CD4-positive, alpha-beta T cell treated with Interleukin-6 for 4 hours (primary cell): ENCODE measurements around the gene TNNC2.
"Not testable (repeated sequence)": the region's sequence is repeated elsewhere in the genome, so short reads cannot be mapped to it uniquely, and the experiment has no call there.

Experiments used
- DNase-seq: peaks from one replicate; pipeline ENCODE4 v3.0.0-alpha.2; 2020; ENCODE audit warnings: mixed read lengths

TNNC2 gene

DNA sequence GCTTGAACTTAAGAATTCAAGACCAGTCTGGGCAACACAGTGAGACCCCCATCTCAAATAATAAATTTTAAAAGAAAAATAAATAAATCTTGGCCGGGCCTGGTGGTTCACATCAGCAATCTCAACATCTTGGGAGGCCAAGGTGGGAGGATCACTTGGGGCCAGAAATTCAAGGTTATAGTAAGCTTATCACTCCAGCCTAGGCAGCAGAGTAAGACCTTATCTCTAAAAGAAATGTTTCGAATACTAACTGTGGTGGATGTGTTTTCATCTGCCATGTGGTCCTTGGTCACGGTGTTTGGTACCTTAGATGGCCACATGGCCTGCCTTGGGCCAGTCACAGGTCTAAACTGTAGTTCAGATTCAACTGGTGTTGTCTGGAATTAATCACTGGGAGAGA lies 8.9 kb downstream of the TNNC2 start:
- DNase-seq: no peak

DNA sequence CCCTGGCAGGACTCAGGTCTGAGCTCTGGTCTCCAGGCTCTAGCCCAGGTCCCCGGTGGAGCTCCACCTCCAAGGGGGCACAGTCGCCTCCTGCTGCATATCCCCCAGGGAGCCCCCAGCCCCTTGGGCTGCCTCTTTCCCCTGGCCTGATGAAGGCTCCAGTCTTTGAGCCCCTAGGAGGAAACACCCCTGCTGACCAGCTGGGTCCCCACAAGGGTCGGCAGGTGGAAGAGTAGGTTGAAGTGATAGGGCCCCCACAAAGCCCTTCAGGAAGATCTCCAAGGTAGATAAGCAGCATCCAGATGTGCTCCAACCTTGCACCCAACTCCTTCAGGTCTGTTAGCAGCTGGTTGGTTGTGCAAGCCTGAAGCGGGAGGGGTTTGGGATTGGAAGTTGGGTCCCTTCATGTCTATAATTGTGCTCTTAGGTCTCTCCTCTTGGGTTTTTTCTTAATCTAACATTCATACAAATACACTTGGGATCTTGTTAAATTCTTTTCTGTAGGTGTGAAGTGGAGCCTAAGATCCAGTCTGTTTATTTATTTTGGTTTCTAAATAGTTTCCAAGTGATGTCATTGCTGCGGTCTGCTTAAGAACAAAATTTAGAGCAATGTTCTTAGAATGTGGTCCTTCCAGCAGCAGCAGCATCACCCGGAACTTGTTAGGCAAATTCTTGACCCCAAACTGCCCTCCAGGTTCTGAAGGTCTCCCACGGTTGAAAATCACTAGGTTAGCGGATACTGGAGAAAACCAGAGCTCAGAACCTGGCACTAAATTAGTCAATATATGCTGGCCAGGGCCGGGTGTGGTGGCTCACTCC lies 9.5 kb downstream of the TNNC2 start:
- no peak for DNase-seq

DNA sequence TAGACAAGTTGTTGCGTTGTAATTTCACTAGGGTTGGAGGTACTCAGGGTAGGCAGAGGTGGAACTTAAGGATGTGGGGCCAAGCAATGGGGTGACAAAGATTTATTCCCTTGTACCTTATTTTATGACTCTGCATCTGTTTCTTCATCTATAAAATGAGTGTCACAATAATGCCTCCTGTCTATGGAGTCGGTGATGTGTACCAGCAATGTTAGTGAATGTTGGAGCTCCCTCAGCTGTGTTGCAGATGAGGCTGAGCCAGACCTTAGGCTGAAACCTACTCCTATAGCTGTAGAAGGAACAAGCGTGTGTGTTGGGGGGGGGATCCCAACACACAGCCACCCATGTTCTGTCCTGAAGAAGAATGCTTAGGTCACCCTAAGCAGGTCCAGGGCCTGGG lies 10.2 kb downstream of the TNNC2 start:
- DNase-seq: no peak

DNA sequence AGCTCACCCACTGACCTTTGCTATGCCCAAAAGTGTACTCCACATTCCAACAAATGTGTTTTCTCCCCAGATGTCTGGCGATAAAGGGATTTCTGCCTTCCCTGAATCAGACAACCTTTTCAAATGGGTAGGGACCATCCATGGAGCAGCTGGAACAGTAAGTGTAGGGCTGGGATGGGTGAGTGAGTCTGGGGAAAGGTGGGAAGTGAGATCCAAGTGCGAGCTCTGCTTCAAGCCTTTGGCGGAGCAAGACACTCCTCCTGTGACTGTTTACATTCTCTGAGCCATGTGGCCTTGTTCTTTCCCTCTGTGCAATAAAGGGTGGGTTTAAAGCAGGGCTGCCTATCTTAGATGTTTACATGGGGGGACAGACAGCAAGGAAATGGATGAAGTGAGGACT lies 12.8 kb downstream of the TNNC2 start:
- DNase-seq: no peak

DNA sequence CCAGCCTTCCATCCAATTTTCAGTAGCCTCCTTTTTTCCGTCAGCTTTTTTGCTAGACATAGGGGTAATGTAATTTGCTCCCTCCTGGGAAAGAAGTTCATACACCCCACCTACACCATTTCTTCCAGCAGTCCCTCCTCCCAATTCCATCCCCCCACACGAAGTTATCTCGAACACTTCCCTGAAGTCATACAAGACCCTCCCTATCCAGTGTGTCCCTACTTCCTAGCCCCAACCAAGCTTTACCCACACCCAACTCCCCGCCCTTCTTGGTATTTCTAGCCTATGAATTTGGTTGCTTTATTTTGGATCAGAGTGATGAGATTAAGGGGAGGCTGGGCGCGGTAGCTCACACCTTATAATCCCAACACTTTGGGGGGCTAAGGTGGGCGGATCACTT lies 13.6 kb downstream of the TNNC2 start:
- no peak for DNase-seq

DNA sequence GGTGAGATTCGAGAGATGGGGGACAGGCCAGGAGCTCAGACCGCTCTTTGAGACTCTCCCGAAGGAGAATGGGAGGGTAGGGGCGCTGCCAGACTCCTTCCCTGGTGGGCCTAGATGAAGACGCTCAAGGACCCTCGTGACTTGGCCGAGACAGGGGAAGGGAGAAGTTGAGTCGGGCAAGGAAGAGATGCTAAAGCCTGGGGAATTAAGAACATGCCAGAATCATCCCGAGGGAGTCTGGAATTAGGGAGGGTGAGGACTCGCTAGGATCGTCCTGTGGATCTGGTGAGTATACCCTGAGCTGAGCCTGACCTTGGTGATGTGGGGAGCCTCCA lies 14.1 kb downstream of the TNNC2 start:
- DNase-seq: no peak

DNA sequence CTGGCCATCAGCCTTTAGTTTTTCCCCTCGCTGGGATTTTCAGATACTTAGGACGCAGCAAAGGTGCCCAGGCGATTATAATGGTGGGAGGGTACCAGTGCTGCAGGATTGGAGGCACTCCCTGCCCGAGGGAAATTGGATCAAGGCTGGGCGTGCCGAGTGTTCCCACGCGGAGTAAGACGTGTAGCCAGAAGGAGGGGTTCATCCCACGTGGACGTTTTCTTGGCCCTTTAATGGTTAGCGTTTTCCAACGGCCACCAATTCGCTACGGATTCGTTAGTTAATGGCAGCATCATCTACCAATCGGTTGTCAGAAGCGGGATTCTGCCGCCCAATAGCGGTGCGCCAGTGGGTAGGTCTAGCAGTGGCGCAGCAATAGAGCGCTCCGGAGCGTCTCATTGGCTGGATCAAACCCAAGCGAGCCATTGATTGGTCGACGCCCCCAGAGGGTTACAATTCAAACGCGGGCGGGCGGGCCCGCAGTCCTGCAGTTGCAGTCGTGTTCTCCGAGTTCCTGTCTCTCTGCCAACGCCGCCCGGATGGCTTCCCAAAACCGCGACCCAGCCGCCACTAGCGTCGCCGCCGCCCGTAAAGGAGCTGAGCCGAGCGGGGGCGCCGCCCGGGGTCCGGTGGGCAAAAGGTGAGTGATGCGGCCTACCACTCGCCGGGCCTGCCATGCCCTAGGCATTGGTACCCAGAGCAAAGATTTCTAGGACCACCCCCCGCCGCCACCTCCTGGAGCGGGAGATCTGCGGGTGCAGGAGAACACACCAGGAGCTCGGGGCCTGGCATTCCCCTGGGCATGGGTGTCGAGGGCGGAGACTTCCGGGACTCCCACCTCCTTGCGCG lies 14.7 kb downstream of the TNNC2 start, which contains the start of gene UBE2C:
Gene UBE2C, plus strand, starts transcription at position 488 of the 849 bp plus-strand sequence. Its CDS starts 52 bp downstream, at position 540.
- DNase-seq: peak; percentile 92

DNA sequence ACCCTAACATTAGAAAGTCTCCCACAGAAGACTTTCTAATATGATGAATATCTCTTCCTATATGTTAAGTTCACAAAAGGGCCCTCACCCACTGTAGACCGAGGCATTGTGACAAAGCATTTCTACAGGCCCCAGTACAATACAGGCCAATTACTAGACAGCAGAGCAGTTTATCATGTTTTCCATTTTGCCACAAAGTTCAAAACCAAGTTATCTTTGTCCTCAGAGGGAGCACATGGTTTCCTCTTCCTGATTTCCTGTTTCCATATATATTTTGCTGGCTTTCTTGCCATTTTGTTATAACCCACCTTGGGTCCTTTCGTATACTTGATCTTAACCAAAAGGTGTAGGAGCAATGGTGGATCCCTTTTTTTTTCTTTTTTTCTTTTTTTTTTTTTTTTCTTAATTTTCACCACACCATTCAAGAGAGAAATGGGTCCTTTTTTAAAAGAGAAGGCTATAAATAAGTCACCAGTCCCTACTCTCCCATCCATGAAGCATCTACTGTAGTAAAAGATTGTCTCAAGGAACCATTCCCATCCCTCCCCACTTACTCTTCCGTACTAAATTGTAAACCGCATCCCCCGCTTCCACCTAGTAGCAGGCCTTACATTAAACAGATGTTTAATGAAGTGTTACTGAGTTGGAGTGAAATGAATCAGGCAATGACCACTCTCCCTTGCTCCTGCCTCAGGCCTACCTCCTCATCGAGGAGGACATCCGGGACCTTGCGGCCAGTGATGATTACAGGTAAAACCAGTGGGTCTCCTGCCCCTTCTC lies 16.7 kb downstream of the TNNC2 start:
- no peak for DNase-seq

DNA sequence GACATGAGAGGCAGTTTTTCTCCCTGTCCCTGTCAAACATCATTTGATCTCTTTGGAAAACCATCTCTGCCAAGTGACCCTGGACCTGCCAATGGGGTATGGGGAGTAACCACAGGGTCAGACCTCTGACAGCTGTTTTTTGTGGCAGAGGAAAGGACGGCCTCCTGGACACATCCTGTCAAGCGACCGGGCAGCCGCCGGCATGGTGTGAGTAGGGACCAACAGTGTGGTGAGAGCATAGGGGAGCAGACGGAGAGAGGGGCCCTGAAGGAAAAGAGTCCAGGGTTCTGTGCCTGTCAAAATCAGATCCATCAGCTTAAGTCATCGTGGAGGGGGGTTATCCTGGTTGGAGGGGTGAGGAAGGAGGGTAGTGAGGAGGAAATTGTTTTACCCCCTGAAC lies 25.3 kb downstream of the TNNC2 start:
- DNase-seq: no peak

DNA sequence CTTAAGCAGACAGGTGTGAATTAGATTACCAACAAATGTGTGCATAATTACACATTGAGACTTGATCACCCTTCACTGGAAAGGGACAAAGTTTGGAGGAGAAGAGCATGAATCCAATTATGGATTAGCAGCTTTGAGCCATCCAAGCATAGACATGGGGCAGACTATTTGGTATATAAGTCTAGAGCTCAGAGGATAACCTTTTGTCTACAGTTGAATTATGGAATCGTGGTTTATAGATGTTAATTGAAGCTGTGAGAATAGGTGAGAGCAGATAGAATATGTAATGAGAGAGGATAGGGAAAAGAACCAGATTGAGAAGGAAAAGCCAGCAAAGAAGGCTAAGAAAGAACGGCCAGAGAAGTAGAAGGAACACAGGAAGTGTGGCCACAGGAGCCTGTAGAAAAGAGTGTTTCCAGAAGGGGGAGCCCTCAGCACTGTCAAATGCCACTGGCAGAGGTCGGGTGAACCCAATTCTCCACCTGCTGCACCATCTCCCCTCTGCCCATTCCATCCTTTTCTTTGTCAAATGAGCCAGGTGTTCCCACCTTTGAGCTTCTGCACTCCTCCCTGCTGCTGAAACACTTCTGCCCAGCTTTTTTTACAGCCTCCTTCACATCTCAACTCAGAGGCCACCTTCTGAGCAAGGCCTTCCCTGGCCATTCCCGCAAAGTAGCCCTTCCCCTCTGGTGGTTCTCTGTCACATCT lies 28.0 kb downstream of the TNNC2 start:
- DNase-seq: peak; percentile 74

DNA sequence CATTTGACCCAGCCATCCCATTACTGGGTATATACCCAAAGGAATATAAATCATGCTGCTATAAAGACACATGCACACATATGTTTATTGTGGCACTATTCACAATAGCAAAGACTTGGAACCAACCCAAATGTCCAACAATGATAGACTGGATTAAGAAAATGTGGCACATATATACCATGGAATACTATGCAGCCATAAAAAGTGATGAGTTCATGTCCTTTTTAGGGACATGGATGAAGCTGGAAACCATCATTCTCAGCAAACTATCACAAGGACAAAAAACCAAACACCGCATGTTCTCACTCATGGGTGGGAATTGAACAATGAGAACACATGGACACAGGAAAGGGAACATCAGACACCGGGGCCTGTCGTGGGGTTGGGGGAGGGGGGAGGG lies 29.2 kb downstream of the TNNC2 start:
- not testable (repeated sequence) for DNase-seq

DNA sequence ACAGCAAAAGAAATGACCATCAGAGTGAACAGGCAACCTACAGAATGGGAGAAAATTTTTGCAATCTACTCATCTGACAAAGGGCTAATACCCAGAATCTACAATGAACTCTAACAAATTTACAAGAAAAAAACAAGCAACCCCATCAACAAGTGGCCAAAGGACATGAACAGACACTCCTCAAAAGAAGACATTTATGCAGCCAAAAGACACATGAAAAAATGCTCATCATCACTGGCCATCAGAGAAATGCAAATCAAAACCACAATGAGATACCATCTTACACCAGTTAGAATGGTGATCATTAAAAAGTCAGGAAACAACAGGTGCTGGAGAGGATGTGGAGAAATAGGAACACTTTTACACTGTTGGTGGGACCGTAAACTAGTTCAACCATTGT lies 29.6 kb downstream of the TNNC2 start:
- DNase-seq: not testable (repeated sequence)

DNA sequence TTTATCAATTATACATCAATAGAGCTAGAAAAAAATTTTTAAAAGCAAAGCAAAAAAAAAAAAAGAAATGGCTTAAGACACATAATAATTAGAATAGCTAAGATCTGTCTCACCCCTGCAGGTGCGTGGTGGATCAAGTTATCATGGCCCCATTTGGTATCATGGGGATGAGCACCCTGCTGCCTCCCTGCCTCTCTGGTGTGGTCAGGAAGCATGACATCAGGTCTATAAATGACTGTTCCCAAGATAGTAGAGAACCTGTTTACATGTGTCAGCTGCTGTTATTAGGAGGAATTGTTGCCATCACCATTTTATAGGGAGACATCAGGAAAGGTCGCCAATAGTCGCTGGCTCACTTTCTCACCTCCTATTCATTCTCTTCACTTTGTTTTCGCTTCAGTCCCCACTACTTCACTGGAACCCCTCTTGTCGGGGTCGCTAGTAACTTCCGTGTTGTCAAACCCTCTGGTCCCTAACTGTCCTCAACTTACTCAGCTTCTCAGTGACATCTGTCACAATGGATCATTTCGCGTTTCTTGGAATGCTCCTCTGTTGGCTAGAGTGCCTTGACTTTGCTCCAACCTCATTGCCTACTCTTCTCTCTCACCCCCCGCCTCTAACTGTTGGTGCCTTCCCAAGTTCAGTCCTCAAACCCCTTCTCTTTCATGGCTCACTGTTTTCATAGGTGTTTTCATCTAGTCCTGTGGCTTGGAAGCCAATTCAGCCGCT lies 30.6 kb downstream of the TNNC2 start:
- no peak for DNase-seq

DNA sequence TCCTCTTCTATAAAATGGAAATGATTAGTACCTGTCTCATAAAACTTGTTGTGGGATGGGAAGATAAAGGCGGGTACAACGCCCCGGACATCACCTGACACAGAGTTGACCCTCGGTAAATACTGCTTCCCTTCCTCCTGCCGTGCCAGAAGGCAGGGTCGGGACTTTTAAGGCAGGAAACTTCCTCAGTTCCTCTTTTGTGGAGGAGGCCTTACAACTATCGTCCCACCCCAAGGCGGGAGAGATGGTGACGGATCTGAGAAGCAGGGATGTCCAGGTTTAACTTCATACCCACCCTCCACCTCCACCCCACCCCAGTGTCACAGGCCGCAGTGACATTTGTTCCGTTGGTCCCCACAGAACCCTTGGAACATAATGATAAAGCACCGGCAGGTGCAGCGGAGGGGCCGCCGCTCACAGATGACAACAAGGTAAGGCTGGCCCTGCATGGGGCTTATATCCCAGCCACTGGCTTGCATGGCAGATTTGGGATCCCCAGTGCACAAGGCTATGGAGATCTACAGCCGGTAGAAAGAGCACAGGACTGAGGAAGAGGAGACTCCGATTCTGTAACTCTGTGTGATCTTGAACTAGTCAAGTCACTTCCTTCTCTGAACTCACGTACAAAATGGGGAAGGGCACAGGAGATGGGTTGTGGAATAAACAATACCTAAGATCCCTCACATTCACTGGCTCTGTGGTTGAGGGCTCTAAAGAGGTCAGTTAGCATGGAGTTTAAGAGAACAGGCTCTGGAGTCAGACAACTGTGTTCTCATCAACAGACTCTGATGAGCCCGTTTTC lies 34.6 kb downstream of the TNNC2 start:
- DNase-seq: no peak

DNA sequence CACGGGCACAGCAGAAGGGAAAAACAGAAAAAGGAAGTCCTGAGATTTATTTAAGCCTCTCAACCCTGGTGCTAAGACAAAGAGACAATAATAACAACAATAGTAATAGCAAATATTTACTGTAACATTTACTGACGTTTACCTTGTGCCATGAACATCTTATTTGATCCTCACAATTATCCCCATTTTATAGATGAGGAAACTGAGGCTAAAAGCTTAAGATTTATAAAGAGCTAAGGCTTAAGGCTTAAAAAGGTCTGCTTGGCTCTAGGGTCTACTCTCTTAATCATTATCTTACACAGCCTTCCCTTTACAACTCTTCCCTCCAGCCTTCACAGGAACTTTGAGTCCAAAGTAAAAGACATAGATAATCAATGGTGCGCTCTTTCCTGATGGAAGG lies 38.8 kb downstream of the TNNC2 start:
- DNase-seq: no peak

DNA sequence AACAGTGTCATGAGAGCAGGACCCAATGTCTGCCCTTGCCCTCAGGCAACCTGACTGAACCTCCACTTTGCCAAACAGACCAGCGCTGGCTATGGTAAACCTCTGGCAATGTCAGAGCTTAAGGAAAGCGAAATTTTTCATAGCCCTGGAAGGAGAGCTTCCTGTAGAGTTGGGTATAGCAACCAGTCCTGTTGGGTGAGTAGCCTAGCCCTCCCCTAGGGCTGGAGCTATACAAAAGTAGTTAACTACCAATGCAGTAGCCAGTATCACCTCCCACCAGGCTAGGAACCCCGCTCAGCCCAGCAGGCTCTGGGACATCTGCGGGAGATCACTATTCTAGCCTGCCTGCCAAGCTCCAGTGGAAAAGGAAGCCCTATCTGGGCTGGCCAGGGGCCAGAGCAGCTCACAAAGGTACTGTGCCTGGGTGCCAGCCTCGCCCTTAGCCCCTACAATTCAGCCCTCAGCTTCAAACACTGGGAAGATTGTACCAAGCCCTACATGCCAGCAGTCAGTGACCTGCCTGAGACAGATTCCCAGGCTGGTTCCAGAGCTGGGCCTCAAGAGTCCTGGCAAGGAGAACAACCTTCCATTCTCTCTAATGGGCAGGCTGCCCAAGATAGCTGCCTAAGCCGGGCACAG lies 43.3 kb downstream of the TNNC2 start:
- DNase-seq: no peak

DNA sequence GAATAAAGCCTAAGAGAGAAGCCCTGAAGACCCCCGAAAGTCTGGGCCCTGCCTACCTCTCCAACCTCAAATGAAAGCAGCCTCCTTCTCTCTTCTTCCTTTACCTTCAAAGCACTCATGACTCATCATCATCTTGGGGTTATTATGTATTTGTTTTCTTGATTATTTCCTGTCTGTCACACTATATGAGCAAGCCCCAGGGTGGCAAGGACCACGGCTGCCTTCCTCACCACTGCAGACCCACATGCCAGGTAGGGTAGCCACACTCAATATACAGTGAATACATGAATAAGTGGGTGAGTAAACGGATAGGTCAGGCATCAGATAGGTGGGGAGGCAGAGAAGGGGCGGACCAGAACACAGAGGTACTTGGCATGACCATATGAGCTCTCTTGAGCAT lies 44.2 kb downstream of the TNNC2 start:
- DNase-seq: peak; percentile 29

DNA sequence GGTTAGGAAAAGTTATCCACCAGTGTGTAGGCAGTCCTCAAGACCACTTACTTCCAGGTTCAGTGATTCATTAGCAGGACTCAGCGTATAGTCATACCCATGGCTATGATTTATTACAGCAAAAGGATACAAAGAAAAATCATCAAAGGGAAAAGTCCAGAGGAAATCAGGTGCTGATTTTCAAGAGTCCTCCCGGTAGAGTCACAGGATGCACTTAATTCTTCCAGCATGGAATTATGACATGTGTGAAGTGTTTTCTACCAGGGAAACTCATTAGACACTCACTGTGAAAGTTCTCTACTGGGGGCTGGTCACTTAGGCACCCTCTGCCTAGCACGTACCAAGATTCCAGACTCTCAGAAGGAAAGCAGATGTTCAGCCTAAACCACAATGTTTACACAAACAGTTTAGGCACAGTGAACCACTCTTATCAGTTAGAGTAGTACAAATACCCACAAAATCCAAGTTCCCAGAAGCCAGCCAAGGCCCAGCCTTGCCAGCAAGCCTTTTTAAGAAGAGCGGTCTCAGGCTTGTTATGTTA lies 45.7 kb downstream of the TNNC2 start:
- DNase-seq: no peak

DNA sequence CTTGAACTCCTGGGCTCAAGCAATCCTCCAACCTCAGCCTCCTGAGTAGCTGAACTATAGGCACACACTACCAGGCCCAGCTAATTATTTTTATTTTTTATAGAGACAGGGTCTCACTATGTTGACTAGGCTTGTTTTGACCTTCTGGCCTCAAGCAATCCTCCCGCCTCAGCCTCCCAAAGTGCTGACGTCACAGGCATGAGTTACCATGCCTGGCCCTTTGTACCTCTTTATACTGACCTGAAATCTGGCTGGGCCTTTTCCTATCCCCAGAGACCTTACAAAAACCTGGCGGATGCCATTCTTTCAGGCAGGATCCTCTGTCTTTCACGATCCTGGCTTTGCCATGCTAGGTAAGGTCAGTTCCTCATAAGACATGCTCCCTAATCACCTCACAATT lies 47.0 kb downstream of the TNNC2 start:
- no peak for DNase-seq
